Esophagus muscularis mucosa (tissue), 4 donors: ENCODE data around the gene LCN6. TPM values are rescaled to one million over a fixed set of nuclear protein-coding genes. Genes with fewer than 3 reads are reported as not detected.
A peak's percentile ranks its signal among the peaks of the same experiment; 100 is the strongest.

Experiments
- DNase-seq: peaks from one replicate; pipeline ENCODE4 v3.0.0-alpha.2; 2017; ENCODE audit errors: extremely low spot score
- H3K27ac ChIP-seq, 4 donors: fragments of 200-600 bp; sonication (generic); replicated peaks in 1 of 4; 1 replicate in 3 of 4; 2 replicates in 1 of 4; pipeline ENCODE4 v1.5.1; 2016 to 2019; ENCODE audit warnings: mild to moderate bottlenecking in 1 of 4
- H3K27me3 ChIP-seq, 4 donors: fragments of 200-600 bp; sonication (generic); one replicate each; pipeline versions ENCODE4 v1.5.1 to v1.6.0; 2016 to 2019
- H3K36me3 ChIP-seq, 4 donors: fragments of 200-600 bp; sonication (generic); one replicate each; pipeline ENCODE4 v1.5.1; 2016 to 2019
- H3K4me1 ChIP-seq, 4 donors: fragments of 200-600 bp; sonication (generic); one replicate each; pipeline ENCODE4 v1.5.1; 2016 to 2019
- H3K4me3 ChIP-seq, 4 donors: fragments of 200-600 bp; sonication (generic); 1 replicate in 2 of 4; 2 replicates in 2 of 4; pipeline ENCODE4 v1.5.1; 2016 to 2019; ENCODE audit warnings: mild to moderate bottlenecking in 4 of 4, moderate library complexity in 1 of 4
- H3K9me3 ChIP-seq, 4 donors: fragments of 200-600 bp; sonication (generic); 1 replicate in 3 of 4; 2 replicates in 1 of 4; pipeline ENCODE4 v1.5.1; 2016 to 2019
- EP300 ChIP-seq: sonication (generic); formaldehyde crosslinking; IDR thresholded peaks from one replicate; pipeline ENCODE4 v1.6.1; 2017; ENCODE audit warnings: antibody characterized with exemption
- POLR2A ChIP-seq: fragments of 450-650 bp; IDR thresholded peaks from one replicate; pipeline ENCODE4 v1.6.1; 2017; ENCODE audit warnings: antibody characterized with exemption, moderate library complexity, mild to moderate bottlenecking, low read depth
- POLR2AphosphoS5 ChIP-seq, 2 donors: sonication (generic); formaldehyde crosslinking; IDR thresholded peaks; one replicate each; pipeline ENCODE4 v1.6.1; 2017; ENCODE audit warnings: antibody characterized with exemption in 2 of 2
- WGBS: methylation state at CpG from one replicate; pipeline ENCODE4 v1.1.5; 2018; 5-methylcytosine and 5-hydroxymethylcytosine counted together
- intact Hi-C: fragments of 100-400 bp; cut with DNase I; formaldehyde crosslinking; loops from one replicate; pipeline ENCODE4 v1.15.1; 2023
- total RNA-seq, 4 donors: library from RNA; depleted of rRNA; stranded (reverse); fragments of >200 nt; gene quantifications; one replicate each; pipeline versions ENCODE4 v1.1.0 to v1.2.1, GENCODE V29; 2016
- TF ChIP-seq, protein P1 (sequence below), 3 experiments: fragments of 200-600 bp in 2 of 3; fragments of 450-650 bp in 1 of 3; sonication (generic) in 2 of 3; IDR thresholded peaks; one replicate each; pipeline ENCODE4 v1.5.1; 2017 to 2019; ENCODE audit warnings: antibody characterized with exemption in 3 of 3, mild to moderate bottlenecking in 2 of 3, moderate library complexity in 1 of 3

The LCN6 gene
- total RNA-seq, 4 donors from 2014 or later: 12.5 to 32.0 (median 23.9) TPM

DNA sequence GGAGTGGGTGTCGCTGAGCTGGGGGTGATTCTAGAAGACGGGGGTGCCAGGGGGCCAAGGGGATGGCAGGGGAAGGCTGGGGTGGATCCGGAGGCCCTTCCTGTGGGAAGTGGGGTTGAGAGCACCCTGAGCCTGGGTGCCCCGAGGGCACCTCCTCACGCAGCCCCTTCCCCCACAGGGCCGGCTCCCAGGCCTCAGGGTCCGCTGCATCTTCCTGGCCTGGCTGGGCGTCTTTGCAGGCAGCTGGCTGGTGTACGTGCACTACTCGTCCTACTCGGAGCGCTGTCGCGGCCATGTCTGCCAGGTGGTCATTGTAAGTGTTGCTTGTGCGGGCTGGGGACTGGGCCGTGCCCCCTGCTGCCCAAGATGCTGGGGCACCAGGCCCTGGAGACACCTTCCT lies 30.9 kb downstream of the LCN6 start:
- Histone ChIP-seq H3K9me3 (no peaks in the 10 kb centered on the region), H3K27me3 (peaks cover 0 to 23% (median 2%) of the 10 kb centered on the region in 4 donors), H3K4me3 (no peak overlapping the region), H3K4me1 (peaks cover 64 to 70% (median 69%) of the 10 kb centered on the region in 4 donors), H3K36me3 (peaks cover 3 to 14% (median 11%) of the 10 kb centered on the region in 4 donors), H3K27ac (peak overlapping the region in 1 of 4 donors; percentile 20)
- no peak for TF ChIP-seq POLR2AphosphoS5 (IDR thresholded peaks at IDR 0.05)
- no peak for TF ChIP-seq EP300
- TF ChIP-seq, protein P1, sequence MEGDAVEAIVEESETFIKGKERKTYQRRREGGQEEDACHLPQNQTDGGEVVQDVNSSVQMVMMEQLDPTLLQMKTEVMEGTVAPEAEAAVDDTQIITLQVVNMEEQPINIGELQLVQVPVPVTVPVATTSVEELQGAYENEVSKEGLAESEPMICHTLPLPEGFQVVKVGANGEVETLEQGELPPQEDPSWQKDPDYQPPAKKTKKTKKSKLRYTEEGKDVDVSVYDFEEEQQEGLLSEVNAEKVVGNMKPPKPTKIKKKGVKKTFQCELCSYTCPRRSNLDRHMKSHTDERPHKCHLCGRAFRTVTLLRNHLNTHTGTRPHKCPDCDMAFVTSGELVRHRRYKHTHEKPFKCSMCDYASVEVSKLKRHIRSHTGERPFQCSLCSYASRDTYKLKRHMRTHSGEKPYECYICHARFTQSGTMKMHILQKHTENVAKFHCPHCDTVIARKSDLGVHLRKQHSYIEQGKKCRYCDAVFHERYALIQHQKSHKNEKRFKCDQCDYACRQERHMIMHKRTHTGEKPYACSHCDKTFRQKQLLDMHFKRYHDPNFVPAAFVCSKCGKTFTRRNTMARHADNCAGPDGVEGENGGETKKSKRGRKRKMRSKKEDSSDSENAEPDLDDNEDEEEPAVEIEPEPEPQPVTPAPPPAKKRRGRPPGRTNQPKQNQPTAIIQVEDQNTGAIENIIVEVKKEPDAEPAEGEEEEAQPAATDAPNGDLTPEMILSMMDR (IDR thresholded peaks at IDR 0.05): no peak
- no peak for TF ChIP-seq POLR2A
- intact Hi-C loops: no loop called here
- 80% methylated on average over 3 of the region's 16 CpGs for WGBS
- DNase-seq: no peak

GRCh38 chr9:136714893-136715274 lies 33.4 kb downstream of the LCN6 start:
- intact Hi-C loops: no loop called here
- Histone ChIP-seq H3K4me3 (no peak overlapping the region), H3K4me1 (peaks cover 52% of the 10 kb centered on the region in 4 donors), H3K27me3 (peaks cover 0 to 30% (median 6%) of the 10 kb centered on the region in 4 donors), H3K27ac (peak overlapping the region; percentile 47 to 77 (median 65)), H3K36me3 (no peaks in the 10 kb centered on the region), H3K9me3 (no peaks in the 10 kb centered on the region)
- TF ChIP-seq POLR2AphosphoS5 (IDR thresholded peaks at IDR 0.05) (no peak), POLR2A (no peak), EP300 (no peak)
- TF ChIP-seq, protein P1 (IDR thresholded peaks at IDR 0.05): no peak
- WGBS: 64% methylated on average over 7 of the region's 8 CpGs
- DNase-seq: no peak

DNA sequence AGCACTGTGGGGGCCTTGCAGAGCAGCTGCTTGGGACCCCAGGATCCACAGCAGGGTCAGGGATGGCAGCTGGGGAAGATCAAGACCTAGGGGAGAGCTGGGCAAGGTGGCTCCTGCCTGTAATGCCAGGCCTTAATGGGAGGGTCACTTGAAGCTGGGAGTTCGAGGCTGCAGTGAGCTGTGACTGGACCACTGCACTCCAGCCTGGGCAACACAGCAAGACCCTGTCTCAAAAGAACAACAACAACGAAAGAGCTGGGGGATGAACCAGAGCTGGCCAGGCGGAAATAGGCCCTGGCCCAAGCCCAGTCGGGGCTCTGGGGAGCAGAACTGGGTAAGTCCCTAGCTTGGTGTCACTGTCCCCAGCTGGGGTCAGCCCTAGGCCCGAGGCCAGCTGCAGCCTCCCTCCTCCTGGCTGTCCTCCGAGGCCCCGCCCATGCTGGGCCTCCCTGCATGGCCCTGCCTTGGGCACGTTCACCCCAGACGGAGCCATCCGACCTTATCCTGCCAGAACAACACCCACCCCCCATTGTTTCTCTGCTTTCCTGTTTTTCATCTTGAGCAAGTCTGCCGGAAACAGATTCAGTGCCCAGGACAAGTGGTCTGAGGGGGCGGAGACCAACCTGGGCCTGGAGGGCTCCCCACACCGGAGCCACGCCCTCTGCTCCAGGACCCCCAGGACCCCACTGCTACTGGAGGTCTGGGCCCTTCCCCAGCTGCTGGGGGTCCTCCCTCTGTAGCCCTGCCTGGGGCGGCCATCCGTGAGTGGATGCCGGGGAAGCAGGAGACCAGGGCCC lies 34.0 kb downstream of the LCN6 start:
- H3K27ac ChIP-seq: peak overlapping the region; percentile 66 to 77 (median 70)
- intact Hi-C loops: no loop called here
- H3K27me3 ChIP-seq: peaks cover 0 to 30% (median 6%) of the 10 kb centered on the region in 4 donors
- peaks cover 46 to 47% (median 46%) of the 10 kb centered on the region in 4 donors for H3K4me1 ChIP-seq
- DNase-seq: no peak
- TF ChIP-seq POLR2AphosphoS5 (IDR thresholded peaks at IDR 0.05): peak; percentile 20 to 32
- no peak for TF ChIP-seq POLR2A
- no peaks in the 10 kb centered on the region for H3K36me3 ChIP-seq
- 73% methylated on average over 11 of the region's 17 CpGs for WGBS
- peak overlapping the region in 1 of 4 donors; percentile 64 for H3K4me3 ChIP-seq
- H3K9me3 ChIP-seq: no peaks in the 10 kb centered on the region

- DNase-seq: no peak
- intact Hi-C loops: no loop called here
- Histone ChIP-seq H3K4me1 (peaks cover 39 to 40% (median 40%) of the 10 kb centered on the region in 4 donors), H3K4me3 (peak overlapping the region; percentile 56 to 68 (median 64)), H3K36me3 (no peaks in the 10 kb centered on the region), H3K9me3 (no peaks in the 10 kb centered on the region), H3K27me3 (peaks cover 0 to 30% (median 6%) of the 10 kb centered on the region in 4 donors), H3K27ac (peak overlapping the region; percentile 66 to 77 (median 70))
- TF ChIP-seq POLR2A: no peak
- TF ChIP-seq, protein P1 (IDR thresholded peaks at IDR 0.05): no peak
- no peak for TF ChIP-seq POLR2AphosphoS5 (IDR thresholded peaks at IDR 0.05)
- TF ChIP-seq EP300: no peak
- 42% methylated on average over 2 of the region's 8 CpGs for WGBS
These were observed 34.8 kb downstream of the LCN6 start for GRCh38 chr9:136713550-136713949.
